Omental fat pad (tissue), 4 donors: ENCODE measurements around the gene DDX55. TPM values are rescaled to one million over a fixed set of nuclear protein-coding genes. Genes with fewer than 3 reads are reported as not detected.

Source experiments
- ATAC-seq: fragments of 150-250 bp; one replicate; pipeline ENCODE4 v1.9.1; 2016; ENCODE audit warnings: mild to moderate bottlenecking, moderate library complexity; ENCODE audit not compliant: low FRiP score
- DNase-seq: peaks from one replicate; pipeline ENCODE4 v3.0.0-alpha.2; 2019; ENCODE audit warnings: low spot score
- total RNA-seq, 4 donors: library from RNA; depleted of rRNA; stranded (reverse); fragments of >200 nt; gene quantifications; one replicate each; pipeline ENCODE4 v1.1.0, GENCODE V29; 2016
- TF ChIP-seq, protein P1 (sequence below), 3 donors: fragments of 450-650 bp; IDR thresholded peaks; one replicate each; pipeline ENCODE4 v1.5.1; 2016 to 2017; ENCODE audit warnings: antibody characterized with exemption in 3 of 3, mild to moderate bottlenecking in 3 of 3, moderate library complexity in 2 of 3

The DDX55 gene
- total RNA-seq, 4 donors from 2014 or later = 16.1 to 66.3 (median 19.1) TPM

DNA sequence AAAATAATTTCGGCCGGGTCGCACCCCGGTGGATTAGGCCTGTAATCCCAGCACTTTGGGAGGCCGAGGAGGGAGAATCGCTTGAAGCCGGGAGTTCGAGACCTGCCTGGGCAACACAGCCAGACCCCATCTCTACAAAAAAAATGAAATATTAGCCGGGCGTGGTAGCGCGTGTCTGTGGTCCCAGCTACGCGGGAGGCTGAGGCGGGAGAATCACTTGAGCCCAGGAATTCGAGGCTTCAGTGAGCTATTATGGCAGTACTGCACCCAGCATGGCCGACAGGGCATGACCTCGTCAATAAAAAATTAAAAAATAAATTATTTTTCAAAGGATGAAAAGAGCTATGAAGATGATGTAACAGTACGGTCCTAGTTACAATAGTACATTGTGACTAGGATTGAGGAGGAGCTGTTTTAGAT, 32.3 kb downstream of the DDX55 start:
- ATAC-seq = no peak
- TF ChIP-seq, protein P1, sequence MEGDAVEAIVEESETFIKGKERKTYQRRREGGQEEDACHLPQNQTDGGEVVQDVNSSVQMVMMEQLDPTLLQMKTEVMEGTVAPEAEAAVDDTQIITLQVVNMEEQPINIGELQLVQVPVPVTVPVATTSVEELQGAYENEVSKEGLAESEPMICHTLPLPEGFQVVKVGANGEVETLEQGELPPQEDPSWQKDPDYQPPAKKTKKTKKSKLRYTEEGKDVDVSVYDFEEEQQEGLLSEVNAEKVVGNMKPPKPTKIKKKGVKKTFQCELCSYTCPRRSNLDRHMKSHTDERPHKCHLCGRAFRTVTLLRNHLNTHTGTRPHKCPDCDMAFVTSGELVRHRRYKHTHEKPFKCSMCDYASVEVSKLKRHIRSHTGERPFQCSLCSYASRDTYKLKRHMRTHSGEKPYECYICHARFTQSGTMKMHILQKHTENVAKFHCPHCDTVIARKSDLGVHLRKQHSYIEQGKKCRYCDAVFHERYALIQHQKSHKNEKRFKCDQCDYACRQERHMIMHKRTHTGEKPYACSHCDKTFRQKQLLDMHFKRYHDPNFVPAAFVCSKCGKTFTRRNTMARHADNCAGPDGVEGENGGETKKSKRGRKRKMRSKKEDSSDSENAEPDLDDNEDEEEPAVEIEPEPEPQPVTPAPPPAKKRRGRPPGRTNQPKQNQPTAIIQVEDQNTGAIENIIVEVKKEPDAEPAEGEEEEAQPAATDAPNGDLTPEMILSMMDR (IDR thresholded peaks at IDR 0.05) = no peak
- no peak for DNase-seq

GRCh38 chr12:123643911-123644310, 42.0 kb downstream of the DDX55 start:
- DNase-seq (no peak), ATAC-seq (no peak)
- TF ChIP-seq, protein P1 (IDR thresholded peaks at IDR 0.05) = no peak

GRCh38 chr12:123645380-123645779, 43.5 kb downstream of the DDX55 start:
- DNase-seq (no peak), ATAC-seq (no peak)
- TF ChIP-seq, protein P1 (IDR thresholded peaks at IDR 0.05) = no peak

GRCh38 chr12:123645878-123646277, 44.0 kb downstream of the DDX55 start:
- no peak for DNase-seq
- TF ChIP-seq, protein P1 (IDR thresholded peaks at IDR 0.05) = no peak

GRCh38 chr12:123648401-123648800, 46.5 kb downstream of the DDX55 start:
- DNase-seq (no peak), ATAC-seq (no peak)
- TF ChIP-seq, protein P1 (IDR thresholded peaks at IDR 0.05) = no peak

More at GRCh38 chr12:123645878-123646277, 44.0 kb downstream of the DDX55 start:
- no peak for ATAC-seq

- ATAC-seq = no peak
- TF ChIP-seq, protein P1 (IDR thresholded peaks at IDR 0.05) = no peak
Observed at GRCh38 chr12:123654129-123654701, 52.3 kb downstream of the DDX55 start.

GRCh38 chr12:123655420-123655819, 53.5 kb downstream of the DDX55 start:
- DNase-seq = no peak
- no peak for ATAC-seq
- TF ChIP-seq, protein P1 (IDR thresholded peaks at IDR 0.05) = no peak

More at GRCh38 chr12:123654129-123654701, 52.3 kb downstream of the DDX55 start:
- DNase-seq = no peak
